Superior temporal gyrus (tissue), 1 donor: ENCODE measurements around the gene DCAF5.
A peak's percentile ranks its signal among the peaks of the same experiment; 100 is the strongest.

Source experiments
- DNase-seq: peaks from one replicate; pipeline ENCODE4 v3.0.0-alpha.2; 2016; ENCODE audit errors: extremely low spot score

DCAF5 gene

GRCh38 chr14:69141550-69141949, 11.4 kb downstream of the DCAF5 start:
- DNase-seq: no peak

- no peak for DNase-seq
Observed at GRCh38 chr14:69139743-69140142, 13.2 kb downstream of the DCAF5 start.

- no peak for DNase-seq
Observed at GRCh38 chr14:69137843-69138535, 14.9 kb downstream of the DCAF5 start.

GRCh38 chr14:69137416-69137815, 15.5 kb downstream of the DCAF5 start:
- DNase-seq: no peak

GRCh38 chr14:69135133-69135532, 17.8 kb downstream of the DCAF5 start:
- no peak for DNase-seq

GRCh38 chr14:69133206-69134125, 19.5 kb downstream of the DCAF5 start:
- no peak for DNase-seq

GRCh38 chr14:69132513-69133181, 20.3 kb downstream of the DCAF5 start:
- no peak for DNase-seq

- no peak for DNase-seq
Observed at GRCh38 chr14:69131176-69131575, 21.7 kb downstream of the DCAF5 start.

GRCh38 chr14:69129264-69129880, 23.5 kb downstream of the DCAF5 start:
- DNase-seq: peak; percentile 90

- no peak for DNase-seq
Observed at GRCh38 chr14:69118305-69118704, 34.6 kb downstream of the DCAF5 start.

- no peak for DNase-seq
Observed at GRCh38 chr14:69117020-69117767, 35.7 kb downstream of the DCAF5 start.

- no peak for DNase-seq
Observed at GRCh38 chr14:69115407-69116185, 37.3 kb downstream of the DCAF5 start.

- DNase-seq: no peak
Observed at GRCh38 chr14:69114763-69115162, 38.2 kb downstream of the DCAF5 start.

- DNase-seq: no peak
Observed at GRCh38 chr14:69108358-69108757, 44.6 kb downstream of the DCAF5 start.

- peak; percentile 68 for DNase-seq
Observed at GRCh38 chr14:69107407-69108003, 45.4 kb downstream of the DCAF5 start.

- no peak for DNase-seq
Observed at GRCh38 chr14:69106451-69106850, 46.5 kb downstream of the DCAF5 start.

GRCh38 chr14:69105326-69105725, 47.6 kb downstream of the DCAF5 start:
- no peak for DNase-seq

- DNase-seq: peak; percentile 61
Observed at GRCh38 chr14:69101331-69101826, 51.5 kb downstream of the DCAF5 start.

GRCh38 chr14:69097974-69098373, 54.9 kb downstream of the DCAF5 start:
- no peak for DNase-seq
